Inflammatory macrophage (primary cell): ENCODE results near the gene YY1AP1.
"Not testable (repeated sequence)": the region's sequence is repeated elsewhere in the genome, so short reads cannot be mapped to it uniquely, and the experiment has no call there.

ENCODE experiments used
- DNase-seq, 2 donors: peaks; one replicate each; pipeline ENCODE4 v3.0.0-alpha.2; 2020 to 2022

Gene YY1AP1

DNA sequence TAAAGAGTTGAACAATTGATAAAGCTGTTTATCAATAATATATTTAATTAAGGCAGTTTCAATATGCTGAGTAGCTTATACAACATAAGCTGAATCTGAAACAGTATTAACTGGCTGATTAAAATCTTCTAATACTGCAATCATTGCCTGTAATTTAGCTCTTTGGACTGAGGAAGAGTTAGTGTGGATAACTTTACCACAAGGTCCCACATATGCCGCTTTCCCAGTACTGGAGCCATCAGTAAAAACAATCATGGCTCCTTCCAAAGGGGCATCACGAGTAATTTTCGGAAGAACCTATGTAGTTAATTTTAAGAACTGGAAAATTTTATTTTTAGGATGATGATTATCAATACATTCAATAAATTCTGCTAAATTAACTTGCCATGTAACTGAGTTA lies 7.0 kb upstream of the YY1AP1 start:
- no peak for DNase-seq

DNA sequence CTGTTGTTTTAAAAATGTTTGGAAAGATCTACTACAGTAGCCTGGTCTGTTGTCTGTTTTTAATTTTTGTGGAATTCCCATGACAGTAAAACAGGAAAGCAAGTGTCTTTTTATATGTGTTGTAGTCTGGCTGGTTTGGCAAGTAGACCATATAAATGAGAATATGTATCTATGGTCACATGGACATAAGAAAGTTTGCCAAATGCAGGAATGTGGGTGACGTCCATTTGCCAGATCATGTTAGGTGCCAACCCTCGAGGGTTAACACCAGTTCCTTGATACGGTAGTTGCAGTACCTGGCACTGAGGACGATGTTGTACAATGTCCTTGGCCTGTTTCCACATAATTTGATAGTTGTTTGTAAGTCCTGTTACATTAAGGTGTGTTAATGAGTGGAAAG lies 6.5 kb upstream of the YY1AP1 start:
- DNase-seq = no peak

- no peak for DNase-seq
Observed at GRCh38 chr1:155694167-155694566, 5.6 kb upstream of the YY1AP1 start.

DNA sequence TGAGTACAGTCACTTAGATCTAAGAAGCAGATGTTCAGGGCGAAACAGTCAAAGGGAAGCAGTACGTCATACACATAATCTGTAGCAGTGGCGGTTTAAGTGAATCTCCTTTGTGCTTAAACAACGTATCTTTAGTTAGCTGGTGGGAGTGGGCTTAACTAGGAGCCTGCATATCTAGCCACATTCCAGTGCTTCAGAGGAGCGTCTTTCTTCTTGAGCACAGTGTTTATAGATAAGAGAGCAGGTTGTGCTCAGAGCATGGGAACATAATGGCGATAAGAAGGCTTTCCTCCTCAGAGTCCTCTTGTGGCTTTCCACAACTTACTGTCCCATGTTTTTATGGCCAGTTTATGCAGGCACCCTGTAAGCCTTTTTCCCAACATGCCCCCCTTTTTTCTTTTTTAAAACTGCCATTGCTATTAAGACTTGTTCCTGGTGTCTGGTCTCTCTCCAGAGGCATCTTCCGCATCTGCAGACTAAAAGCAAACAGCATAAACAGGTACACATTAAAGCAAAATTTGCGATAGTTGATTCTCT lies 3.5 kb upstream of the YY1AP1 start:
- DNase-seq = no peak

DNA sequence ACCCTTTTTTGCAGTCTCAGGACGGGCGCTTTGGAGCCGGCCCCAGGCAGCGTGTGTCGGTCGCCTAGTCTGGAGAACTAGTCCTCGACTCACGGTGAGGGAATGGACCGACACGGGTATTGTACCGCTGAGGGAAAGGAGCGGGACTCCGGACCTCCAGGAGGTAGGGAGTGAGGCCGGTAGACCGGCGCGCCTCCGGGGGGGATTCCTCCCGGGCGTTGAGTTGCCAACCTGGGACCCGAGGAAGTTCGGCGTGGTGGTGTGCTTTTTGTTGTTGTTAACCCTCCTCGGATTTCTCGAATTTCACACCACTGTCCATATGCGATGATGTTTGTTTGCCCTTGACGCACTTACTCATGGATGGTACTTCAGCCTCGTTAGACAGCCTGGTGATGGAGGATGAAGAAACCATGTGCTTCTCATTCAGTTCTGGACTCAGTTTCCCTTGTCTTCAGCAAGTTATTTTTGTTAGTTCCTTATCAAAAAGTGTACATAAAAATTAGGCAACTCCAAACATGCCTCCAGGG lies 570 bp upstream of the YY1AP1 start, which contains the start of gene DAP3:
DAP3 (plus strand) TSS at position 11 of the 527 bp plus-strand sequence. CDS start 20,689 bp downstream, outside the sequence.
- peak in 1 of 2 donors; percentile 86 for DNase-seq

- not testable (repeated sequence) for DNase-seq
Observed at GRCh38 chr1:155687705-155688323, 760 bp downstream of the YY1AP1 start.

DNA sequence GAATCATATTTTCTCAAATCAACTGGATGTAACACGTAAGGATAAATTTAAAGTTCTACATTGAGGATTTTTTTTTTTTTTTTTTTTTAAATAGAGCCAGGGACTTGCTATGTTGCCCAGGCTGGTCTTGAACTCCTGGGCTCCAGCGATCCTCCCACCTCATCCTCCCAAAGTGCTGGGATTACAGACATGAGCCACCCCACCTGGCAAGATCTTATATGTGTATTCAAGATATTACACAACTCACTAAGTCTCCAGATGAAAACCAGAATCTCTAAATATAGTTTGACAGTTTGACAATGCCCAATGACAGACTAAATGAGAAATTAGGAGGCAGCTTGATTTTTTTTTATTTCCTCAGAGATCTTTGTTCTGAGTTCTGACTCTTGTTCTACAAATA lies 6.8 kb downstream of the YY1AP1 start:
- DNase-seq = no peak

DNA sequence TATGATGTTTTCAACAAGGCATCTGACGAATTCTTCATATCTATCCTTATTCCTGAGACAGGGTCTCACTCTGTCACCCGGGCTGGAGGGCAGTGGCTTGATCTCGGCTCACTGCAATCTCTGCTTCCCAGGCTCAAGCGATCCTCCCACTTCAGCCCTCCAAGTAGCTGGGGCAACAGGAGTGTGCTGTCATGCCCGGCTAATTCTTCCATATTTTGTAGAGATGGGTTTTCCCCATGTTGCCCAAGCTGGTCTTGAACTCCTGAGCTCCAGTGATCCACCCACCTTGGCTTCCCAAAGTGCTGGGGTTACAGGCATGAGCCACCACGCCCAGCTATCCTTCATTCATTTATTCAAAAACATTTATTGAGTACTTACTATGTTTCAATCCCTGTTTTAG lies 8.0 kb downstream of the YY1AP1 start:
- peak in 1 of 2 donors; percentile 51 for DNase-seq

DNA sequence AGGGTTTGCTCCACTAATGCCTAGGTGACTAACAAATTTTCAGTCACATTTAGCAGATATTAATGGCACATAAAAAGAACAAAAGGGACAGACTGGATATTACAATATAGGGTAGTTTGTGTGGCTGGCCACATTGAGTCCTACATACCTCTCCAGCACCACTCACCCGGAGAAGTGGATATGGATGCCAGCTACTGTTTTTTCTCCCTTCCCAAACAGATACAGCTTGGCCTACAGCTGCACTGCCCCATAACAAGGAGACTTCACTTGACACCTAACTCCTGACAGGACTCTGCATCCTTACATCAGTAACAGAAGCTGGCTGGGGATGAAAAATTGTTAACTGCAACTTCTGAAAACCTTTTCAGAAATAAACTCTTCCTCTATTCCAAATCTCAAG lies 9.6 kb downstream of the YY1AP1 start:
- DNase-seq = not testable (repeated sequence)

GRCh38 chr1:155678027-155678426 lies 10.5 kb downstream of the YY1AP1 start:
- no peak for DNase-seq

- no peak for DNase-seq
Observed at GRCh38 chr1:155673003-155673402, 15.6 kb downstream of the YY1AP1 start.

DNA sequence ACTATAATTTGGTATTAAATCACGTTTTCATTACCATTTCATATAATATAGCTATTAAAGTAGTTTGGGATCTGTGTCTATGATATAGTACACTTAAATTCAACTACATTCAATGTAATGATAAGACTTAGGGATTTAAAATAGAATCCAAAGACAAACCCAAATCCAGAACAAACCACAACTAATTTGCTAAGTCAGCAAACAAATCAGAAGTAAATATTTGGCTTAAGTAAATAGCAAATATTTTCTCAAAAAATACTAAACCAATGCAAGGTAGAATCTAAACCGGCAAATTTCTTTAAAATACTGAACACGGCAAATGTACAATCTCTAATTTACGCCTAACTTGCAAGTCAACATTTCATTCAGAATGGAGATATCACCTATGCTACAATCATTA lies 16.8 kb downstream of the YY1AP1 start:
- DNase-seq = no peak

GRCh38 chr1:155669233-155670162 lies 19.1 kb downstream of the YY1AP1 start:
- no peak for DNase-seq

- DNase-seq = not testable (repeated sequence)
Observed at GRCh38 chr1:155661239-155661638, 27.3 kb downstream of the YY1AP1 start.

DNA sequence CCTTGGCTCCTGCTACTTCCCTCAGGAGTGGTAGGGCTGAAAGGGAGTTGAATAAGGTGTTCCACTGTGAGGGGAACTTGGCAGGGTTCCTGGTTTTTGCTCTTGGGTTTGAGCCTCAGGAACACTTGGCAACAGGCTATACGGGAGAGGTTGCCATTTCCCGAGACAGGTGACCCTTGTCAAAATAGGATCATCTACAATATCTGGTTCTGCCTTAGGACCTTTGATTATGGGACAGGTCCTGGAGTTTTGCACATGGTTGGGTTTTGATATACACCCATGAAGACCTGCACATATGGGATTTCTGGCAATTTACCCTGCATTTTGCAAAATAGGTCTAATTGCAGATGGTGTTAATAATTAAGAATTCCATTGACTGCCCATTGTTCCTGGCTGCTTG lies 31.1 kb downstream of the YY1AP1 start:
- no peak for DNase-seq

- no peak for DNase-seq
Observed at GRCh38 chr1:155652951-155653350, 35.6 kb downstream of the YY1AP1 start.

DNA sequence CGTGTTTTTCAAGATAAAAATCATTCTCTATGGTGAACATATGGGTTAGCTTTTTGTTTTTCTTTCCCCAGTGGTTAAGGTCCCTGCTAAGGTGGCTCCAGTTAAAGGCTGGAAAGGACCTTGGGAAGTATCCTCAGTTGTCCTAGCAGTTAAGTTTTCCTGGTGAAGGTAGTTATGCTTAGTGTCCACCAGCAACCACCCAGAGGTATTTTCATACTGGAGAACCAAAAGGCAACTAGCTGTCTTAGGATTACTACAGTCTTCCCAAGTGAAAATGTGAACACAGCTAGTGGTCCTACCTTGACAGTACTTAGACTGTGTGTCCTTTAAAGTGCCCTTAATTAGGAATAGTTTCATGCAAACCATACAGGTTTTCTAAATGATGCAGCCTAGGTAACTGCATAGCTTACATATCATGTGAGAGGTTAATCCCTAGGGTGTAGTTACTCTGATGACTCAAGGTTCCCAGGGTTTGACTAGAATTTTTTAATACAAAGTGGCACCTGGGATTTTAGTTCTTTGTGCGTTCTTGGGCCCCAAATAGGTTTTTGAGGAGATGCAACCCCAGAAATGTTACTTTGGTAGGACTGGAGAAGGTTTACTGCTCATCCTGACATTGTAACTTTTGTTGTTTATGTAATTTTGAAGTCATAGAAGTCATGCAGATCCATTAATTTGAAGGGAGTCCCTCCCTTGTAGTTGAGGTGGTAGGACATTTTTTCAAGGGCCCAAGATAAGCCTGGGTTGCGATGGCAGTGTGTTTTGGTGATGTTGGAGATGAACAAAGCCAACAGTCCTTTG lies 36.5 kb downstream of the YY1AP1 start:
- DNase-seq = no peak

- DNase-seq = peak; percentile 18 to 33
Observed at GRCh38 chr1:155650231-155650757, 38.3 kb downstream of the YY1AP1 start.

DNA sequence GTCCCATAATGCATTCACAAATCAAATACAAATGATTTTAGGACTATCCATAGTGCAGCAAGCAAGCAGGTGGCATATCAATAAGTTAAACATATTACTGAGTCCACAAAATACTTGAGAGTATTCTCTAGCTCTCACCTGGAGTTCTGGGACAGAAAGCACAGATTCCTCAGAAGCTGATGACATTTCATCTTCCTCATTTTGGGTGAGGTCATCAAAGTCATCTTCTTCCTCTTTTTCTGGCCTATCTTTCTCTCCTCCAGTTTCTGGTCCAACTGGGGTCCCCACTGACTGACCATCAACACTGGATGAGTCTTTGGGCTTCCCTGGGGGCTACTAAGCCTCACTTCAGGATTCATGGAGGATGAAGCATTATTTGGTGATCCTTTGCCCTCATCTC lies 38.9 kb downstream of the YY1AP1 start:
- DNase-seq = peak; percentile 60 to 67

DNA sequence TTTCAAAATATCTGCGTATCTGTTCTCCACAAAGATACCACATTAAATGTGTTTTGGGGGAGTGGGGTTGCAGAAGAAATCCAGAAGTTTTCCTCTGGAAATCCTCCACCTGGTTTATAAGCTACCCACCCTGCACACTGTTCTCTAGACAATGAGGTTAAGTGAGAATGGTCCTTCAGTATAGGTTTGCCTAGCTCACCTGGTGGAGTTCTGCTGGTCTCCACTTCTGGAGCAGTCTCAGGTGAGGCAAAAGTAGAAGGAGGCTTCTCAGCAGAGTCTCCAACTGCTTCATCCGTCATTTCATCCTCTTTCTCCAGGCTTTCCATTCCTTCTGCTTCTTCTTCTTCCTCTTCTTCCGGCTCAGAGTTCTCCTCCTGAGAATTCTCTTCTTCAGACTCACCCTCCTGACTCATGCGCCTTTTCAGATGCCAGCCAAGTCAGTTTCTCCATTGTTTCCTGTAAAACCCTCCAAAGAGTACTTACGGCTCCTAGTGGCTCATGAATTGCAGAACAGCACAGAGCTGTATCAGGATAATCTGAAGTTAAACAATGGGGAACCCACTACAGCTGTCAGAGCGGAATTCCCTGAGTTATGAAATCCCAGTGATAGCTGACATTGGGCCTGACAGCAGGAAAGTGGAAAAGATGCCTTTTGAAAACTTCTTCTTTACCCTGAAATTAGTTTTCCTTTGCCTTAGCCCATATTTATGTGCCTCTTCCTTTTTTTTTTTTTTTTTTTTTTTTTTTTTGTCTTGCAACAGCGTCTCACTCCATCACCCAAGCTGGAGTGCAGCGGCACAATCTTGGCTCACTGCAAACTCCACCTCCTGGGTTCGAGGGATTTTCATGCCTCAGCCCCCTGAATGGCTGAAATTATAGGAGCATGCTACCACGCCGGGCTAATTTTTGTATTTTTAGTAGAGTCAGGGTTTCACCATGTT lies 40.1 kb downstream of the YY1AP1 start:
- DNase-seq = peak; percentile 70 to 80

GRCh38 chr1:155646307-155646706 lies 42.3 kb downstream of the YY1AP1 start:
- DNase-seq = peak; percentile 73 to 84
